HEK293 (cell line): ENCODE data around the gene SERGEF.

Experiments
- CTCF ChIP-seq: fragments of 450-650 bp; formaldehyde crosslinking; IDR thresholded peaks from 2 replicates; pipeline ENCODE4 v1.5.1; 2016; ENCODE audit warnings: missing biosample characterization, missing genetic modification characterization
- GLIS1 ChIP-seq: fragments of 450-650 bp; formaldehyde crosslinking; IDR thresholded peaks from 2 replicates; pipeline ENCODE4 v1.5.1; 2016; ENCODE audit warnings: missing biosample characterization, missing genetic modification characterization
- SP2 ChIP-seq: fragments of 450-650 bp; formaldehyde crosslinking; IDR thresholded peaks from 2 replicates; pipeline ENCODE4 v1.5.1; 2016; ENCODE audit warnings: missing biosample characterization, missing genetic modification characterization
- TCF7L2 ChIP-seq: IDR thresholded peaks from 2 replicates; pipeline ENCODE4 v1.6.1; 2011; ENCODE audit warnings: low read depth, mild to moderate bottlenecking, inconsistent platforms, low read length, moderate library complexity, borderline replicate concordance
- ZNF473 ChIP-seq: fragments of 450-650 bp; formaldehyde crosslinking; IDR thresholded peaks from 2 replicates; pipeline ENCODE4 v1.5.1; 2017; ENCODE audit warnings: missing biosample characterization, missing genetic modification characterization
- ZNF521 ChIP-seq: fragments of 450-650 bp; formaldehyde crosslinking; IDR thresholded peaks from 2 replicates; pipeline ENCODE4 v1.5.1; 2017; ENCODE audit warnings: missing biosample characterization, mild to moderate bottlenecking, missing genetic modification characterization
- TF ChIP-seq, protein P1 (sequence below): fragments of 450-650 bp; formaldehyde crosslinking; IDR thresholded peaks from 2 replicates; pipeline ENCODE4 v1.5.1; 2016; ENCODE audit warnings: missing biosample characterization, missing genetic modification characterization, low read depth

DNA sequence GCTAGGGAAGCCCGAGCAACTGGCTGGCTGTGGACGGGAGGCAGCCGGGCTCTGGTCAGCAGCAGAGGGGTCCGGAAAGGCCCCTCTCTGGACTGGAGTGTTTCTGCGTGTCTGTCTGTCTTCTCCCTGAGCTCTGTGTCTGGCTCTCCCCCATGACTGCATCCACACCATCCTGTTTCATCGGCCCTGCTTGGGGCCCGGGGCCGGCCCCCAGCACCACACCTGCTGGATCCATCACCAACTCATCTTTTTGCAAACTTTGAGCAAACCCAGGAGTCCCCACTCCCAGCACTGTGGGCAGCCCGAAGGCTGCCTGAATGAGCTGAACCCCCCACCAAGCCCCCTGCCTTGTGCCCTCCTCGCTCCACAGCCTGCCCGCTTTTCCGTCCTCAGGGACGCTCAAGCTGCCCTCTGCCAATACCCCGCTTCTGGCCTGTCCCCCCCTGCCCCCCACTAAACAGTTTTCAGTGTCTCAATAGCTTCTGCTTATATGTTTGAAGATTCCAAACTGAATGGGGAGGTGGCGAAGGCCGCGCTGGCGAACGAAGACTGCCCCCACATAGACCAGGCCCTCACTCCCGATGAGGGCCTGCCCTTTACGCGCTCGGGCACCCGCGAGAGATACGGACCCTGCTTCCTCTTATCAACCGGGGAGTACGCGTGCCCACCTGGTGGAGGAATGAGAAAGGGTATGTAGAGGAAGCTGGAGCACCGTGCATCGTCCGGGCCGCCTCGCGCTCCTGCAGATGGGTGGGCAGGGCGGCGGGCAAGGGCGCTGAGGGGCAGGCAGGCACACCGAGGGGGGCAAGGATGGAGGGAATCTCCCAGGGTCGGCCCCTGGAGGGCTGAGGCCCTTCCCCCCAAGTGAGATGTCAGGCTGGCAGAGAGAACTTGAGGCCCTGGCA is 233.6 kb downstream of the SERGEF start:
- no peak for TF ChIP-seq ZNF473 (tag by site-specific recombination)
- no peak for TF ChIP-seq CTCF (tag by site-specific recombination)
- TF ChIP-seq, protein P1, sequence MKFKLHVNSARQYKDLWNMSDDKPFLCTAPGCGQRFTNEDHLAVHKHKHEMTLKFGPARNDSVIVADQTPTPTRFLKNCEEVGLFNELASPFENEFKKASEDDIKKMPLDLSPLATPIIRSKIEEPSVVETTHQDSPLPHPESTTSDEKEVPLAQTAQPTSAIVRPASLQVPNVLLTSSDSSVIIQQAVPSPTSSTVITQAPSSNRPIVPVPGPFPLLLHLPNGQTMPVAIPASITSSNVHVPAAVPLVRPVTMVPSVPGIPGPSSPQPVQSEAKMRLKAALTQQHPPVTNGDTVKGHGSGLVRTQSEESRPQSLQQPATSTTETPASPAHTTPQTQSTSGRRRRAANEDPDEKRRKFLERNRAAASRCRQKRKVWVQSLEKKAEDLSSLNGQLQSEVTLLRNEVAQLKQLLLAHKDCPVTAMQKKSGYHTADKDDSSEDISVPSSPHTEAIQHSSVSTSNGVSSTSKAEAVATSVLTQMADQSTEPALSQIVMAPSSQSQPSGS: no peak
- no peak for TF ChIP-seq GLIS1 (tag by site-specific recombination)
- TF ChIP-seq ZNF521 (tag by site-specific recombination): no peak
- TF ChIP-seq SP2 (tag by site-specific recombination): no peak
- TF ChIP-seq TCF7L2: no peak
